ENCODE data around the gene LONRF3.

GRCh38 chrX:119067023-119067739 is 92.8 kb downstream of the LONRF3 start:
- TF ChIP-seq POLR2AphosphoS5 (IDR thresholded peaks at IDR 0.05; ENCODE audit: low read depth, low read length) (no peak), POLR2A (IDR thresholded peaks at IDR 0.05; ENCODE audit: low read depth, low read length) (no peak), POU2F2 (IDR thresholded peaks at IDR 0.05; ENCODE audit: low read depth, low read length) (no peak), TAF1 (IDR thresholded peaks at IDR 0.05; ENCODE audit: low read depth, low read length) (no peak), PAX5 (IDR thresholded peaks at IDR 0.05; ENCODE audit: insufficient read depth, low read length, severe bottlenecking) (no peak), SPI1 (IDR thresholded peaks at IDR 0.05; ENCODE audit: low read depth, low read length) (no peak)

Measured in GM12891 (cell line).